ENCODE results near the gene SLC52A3. TPM values are rescaled to one million over a fixed set of nuclear protein-coding genes. Genes with fewer than 3 reads are reported as not detected.

Gene SLC52A3
- total and polyA plus RNA-seq, 9 of the 15 experiments (the other 6 are each of a cell fraction or from before 2014, with no cell fraction given): 0.06 to 0.60 (median 0.11) TPM

DNA sequence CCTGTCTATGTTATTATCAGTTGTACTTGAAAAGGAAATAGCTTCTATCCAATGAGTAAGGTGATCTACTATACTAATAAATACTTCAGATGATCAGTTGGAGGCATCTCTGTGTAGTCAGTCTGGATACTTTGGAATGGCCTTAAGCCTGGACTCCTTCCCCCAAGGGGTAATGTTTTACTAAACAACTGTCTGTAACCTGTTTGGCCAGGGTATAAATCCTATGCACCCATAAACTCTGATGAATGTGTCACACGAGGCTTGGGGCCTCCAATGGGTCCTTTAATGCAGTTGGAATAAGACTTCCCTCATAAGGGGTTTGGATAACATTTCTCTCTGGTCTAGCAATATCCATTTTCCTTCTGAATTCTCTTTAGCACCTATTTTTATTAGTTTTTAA is 19.5 kb upstream of the SLC52A3 start:
- CTCF ChIA-PET (ENCODE audit: low intra/inter-chr PET ratio): no interaction called here
- Histone ChIP-seq H3K4me2 (ENCODE audit: insufficient read depth, low read length) (no peak overlapping the region), H3K79me2 (ENCODE audit: control insufficient read depth, insufficient read depth, low read length) (no peaks in the 10 kb centered on the region), H3K9ac (ENCODE audit: insufficient read depth in 1 of 2, low read depth in 2 of 2, low read length in 2 of 2) (no peak overlapping the region), H3K4me3 (no peak overlapping the region), H3K4me1 (replicated peaks in 1 of 2; ENCODE audit: control insufficient read depth in 2 of 2, insufficient read depth in 2 of 2, low read length in 2 of 2) (no peaks in the 10 kb centered on the region; a peak in 1 of 5 replicates), H3K27ac (ENCODE audit: extremely low read depth, low read depth, low read length) (no peak overlapping the region), H2AFZ (ENCODE audit: low read depth, low read length) (no peak overlapping the region), H3K9me1 (ENCODE audit: control insufficient read depth, insufficient read depth, low read length) (no peaks in the 10 kb centered on the region), H3K9me3 (replicated peaks; ENCODE audit: control insufficient read depth, insufficient read depth, low read depth, low read length) (no peaks in the 10 kb centered on the region), H3K27me3 (ENCODE audit: control insufficient read depth in 2 of 2, insufficient read depth in 2 of 2, low read length in 2 of 2) (no peaks in the 10 kb centered on the region), H3K36me3 (ENCODE audit: control insufficient read depth, insufficient read depth, low read length) (no peaks in the 10 kb centered on the region), H4K20me1 (replicated peaks; ENCODE audit: control insufficient read depth, insufficient read depth, low read length) (no peaks in the 10 kb centered on the region)
- BruUV-seq (replicated peaks): no TSS peak
- ATAC-seq (no peak), FAIRE-seq (no peak), DNase-seq (ENCODE audit: extremely low read depth in 1 of 4, low spot score in 3 of 4) (no peak)
- TF ChIP-seq PYGO2 (tag; IDR thresholded peaks at IDR 0.05) (no peak), MEF2A (IDR thresholded peaks at IDR 0.05; ENCODE audit: control insufficient read depth, low read depth, low read length) (no peak), ZNF280A (IDR thresholded peaks at IDR 0.05; ENCODE audit: low read depth, partially characterized antibody) (no peak), BMI1 (IDR thresholded peaks at IDR 0.05; ENCODE audit: low read length) (no peak), CC2D1A (IDR thresholded peaks at IDR 0.05) (no peak), AFF1 (IDR thresholded peaks at IDR 0.05; ENCODE audit: low read depth in 1 of 2, partially characterized antibody in 2 of 2) (no peak), TOE1 (IDR thresholded peaks at IDR 0.05; ENCODE audit: borderline replicate concordance) (no peak), TOE1 (CRISPR knock-in tag; IDR thresholded peaks at IDR 0.05; ENCODE audit: borderline replicate concordance, low read depth) (no peak)
- in situ Hi-C loops (cut with MboI): no loop called here
- intact Hi-C loops (cut with micrococcal nuclease): no loop called here
- POLR2A ChIA-PET: no interaction called here
- 0% methylated on average over 1 of the region's 1 CpG for WGBS (ENCODE audit: insufficient coverage, low coverage, missing lambda C conversion rate)

All from K562 (cell line).